Activated naive CD4-positive, alpha-beta T cell treated with anti-CD3 and anti-CD28 coated beads, Interleukin-2, amount 50 U/mL, for 16 hours (primary cell): ENCODE results near the gene GRK5.
A peak's percentile ranks its signal among the peaks of the same experiment; 100 is the strongest.

Experiments used
- DNase-seq: peaks from one replicate; pipeline ENCODE4 v3.0.0-alpha.2; 2020

GRK5 gene

GRCh38 chr10:119199231-119199992, 8.0 kb upstream of the GRK5 start:
- DNase-seq, result peak; percentile 41

- DNase-seq, result no peak
Observed at GRCh38 chr10:119201233-119201632, 6.1 kb upstream of the GRK5 start.

DNA sequence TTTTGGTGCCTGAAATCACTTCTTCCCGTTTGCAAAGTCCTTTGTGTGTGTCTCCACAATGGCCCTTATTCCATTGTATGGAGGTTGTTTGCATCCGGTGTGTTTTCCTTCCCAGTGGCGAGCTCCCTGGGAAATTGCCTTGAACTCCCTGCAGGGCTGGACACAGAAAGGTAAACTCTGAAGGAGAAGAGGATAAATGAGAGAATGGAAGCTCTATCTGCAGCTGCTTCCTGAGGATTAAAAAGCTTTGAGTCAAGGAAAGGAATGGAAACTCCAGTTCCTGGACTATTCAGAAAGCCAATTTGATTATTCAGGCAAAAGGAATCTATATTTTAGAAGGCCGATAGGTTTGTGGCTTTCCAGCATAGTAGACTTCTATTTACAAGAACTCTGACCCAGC, 4.4 kb upstream of the GRK5 start:
- no peak for DNase-seq

DNA sequence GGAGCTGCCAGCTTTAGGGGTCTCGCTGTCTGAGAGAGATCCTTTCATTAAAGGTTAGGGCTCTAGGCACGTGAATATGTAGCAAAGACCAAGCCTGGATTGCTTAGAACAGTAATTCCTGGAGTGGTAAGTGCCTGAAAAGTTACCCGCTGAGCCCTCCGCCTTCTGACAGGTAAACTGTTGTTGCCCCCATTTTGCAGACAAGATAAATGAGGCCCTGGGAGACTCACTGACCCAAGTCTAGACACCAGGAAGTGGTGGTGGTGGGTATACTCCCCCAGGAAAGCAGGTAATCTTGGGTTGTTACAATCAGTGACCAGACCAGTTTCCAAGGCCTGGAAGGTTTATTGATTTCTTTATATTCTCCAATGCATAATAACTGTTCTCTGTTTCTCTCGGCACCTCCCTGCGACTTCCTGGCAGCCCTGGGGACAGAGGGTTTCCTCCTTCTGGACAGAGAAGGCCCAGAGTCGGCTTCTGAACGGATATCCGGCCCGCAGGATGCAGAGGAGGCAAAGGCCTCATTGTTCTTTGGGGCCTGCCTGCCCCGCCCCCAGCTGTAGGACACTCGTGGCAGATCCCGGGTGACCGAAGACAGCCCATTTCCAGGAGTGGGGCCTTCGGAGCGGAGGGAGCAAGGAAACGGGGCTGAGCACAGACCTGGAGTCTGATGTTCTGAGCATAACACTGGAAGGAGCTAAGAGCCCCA, 1.3 kb upstream of the GRK5 start:
- peak; percentile 41 for DNase-seq

GRCh38 chr10:119206603-119207365, 587 bp upstream of the GRK5 start:
- DNase-seq, result peak; percentile 79

- DNase-seq, result peak; percentile 40
Observed at GRCh38 chr10:119207713-119208552, 562 bp downstream of the GRK5 start.

DNA sequence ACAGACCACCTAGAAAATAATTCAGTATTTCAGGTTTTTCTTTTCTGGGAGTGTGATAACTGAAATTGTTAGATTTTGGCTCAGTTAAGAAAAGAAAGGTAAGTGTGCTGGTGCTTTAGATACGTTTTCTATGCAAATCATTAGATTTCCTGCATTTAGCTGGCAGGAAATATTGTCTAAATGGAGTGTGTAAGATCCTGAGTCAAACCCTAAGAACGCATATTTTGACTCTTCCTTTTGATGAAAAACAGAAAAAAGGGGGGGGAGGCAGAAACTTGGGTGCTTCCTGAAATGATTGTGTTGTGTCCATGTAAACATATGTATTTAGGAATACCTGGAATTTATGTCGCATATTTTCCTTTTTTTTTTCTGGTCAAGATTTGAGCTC, 1.2 kb downstream of the GRK5 start:
- DNase-seq, result no peak

GRCh38 chr10:119209035-119209735, 1.8 kb downstream of the GRK5 start:
- DNase-seq, result peak; percentile 72

- DNase-seq, result no peak
Observed at GRCh38 chr10:119209736-119210355, 2.5 kb downstream of the GRK5 start.

GRCh38 chr10:119210633-119211032, 3.3 kb downstream of the GRK5 start:
- DNase-seq, result no peak

DNA sequence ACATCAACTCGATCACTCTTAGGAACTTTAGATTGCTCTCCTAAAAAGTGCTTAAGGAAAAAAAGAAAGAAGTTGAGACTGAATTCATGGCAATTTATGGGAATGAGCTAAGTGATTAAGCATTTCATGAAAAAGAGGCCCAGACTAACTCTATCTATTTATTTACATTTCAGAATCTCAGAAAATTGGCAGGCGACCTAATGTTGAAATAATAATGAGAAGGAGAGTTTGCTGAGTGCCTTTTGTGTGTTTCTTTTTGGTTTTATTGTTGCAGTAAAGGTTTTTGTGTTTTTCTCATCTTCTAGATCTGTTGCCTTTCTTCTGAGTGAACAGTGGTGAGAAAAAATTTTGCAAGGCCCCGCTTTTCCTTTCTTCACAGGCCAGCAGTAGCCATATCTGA, 3.8 kb downstream of the GRK5 start:
- no peak for DNase-seq

DNA sequence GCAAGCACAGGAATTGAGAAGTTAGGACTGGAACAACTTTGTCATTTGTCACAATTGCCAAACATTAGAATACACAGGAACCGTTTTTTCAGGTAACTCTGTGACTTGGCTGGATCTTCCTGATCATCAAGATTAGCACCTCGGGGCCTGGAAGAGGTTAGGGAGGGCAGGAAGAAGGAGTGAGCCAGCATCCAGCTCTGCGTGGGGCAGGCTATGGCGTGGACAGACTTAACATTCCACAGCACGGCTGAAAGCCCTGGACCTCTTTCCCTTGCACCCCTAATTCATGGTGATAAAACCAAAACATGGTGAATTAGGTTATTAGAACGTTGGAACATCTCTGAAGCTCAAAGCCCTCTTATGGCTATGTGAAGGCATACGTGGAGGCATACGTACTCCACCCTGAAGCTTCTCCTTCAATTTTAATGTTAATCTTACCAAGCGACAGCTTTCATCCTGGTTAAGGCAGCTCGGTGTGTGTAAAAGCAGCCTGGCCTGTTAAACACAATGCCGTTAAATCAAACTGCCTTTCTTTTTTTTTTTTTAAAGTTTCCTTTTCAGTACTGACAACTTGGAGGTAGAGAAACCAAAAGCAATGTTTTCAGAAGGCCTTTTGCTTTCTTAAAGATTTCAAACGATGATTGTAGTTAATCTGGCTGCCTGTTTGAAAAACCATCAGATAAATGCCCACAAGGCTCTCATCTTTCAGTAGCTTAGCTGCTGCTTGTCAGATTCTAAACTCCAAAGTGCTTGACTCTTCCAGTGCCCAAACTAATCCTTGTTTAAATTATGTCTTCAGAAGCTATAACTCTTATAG, 4.5 kb downstream of the GRK5 start:
- DNase-seq, result no peak

DNA sequence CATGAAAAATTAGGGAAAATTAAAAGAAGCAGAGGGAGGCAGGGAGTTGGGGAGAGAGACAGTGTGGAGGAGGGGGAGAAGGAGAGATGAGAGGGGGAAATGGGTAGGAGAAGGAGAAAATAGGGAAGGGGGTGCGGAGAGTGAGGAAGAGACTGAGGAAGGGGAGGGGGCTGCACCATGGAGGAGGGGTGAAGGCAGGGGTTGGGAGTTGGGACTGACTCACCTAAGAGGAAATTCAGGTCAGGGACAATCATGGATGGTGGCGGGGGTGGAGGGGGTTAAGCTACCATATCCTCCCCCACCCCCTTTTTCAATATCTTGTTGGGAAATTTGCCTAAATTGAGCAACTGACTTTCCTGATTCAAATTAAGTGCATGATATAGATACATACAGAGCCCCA, 8.0 kb downstream of the GRK5 start:
- DNase-seq, result no peak

GRCh38 chr10:119216127-119216526, 8.8 kb downstream of the GRK5 start:
- no peak for DNase-seq

DNA sequence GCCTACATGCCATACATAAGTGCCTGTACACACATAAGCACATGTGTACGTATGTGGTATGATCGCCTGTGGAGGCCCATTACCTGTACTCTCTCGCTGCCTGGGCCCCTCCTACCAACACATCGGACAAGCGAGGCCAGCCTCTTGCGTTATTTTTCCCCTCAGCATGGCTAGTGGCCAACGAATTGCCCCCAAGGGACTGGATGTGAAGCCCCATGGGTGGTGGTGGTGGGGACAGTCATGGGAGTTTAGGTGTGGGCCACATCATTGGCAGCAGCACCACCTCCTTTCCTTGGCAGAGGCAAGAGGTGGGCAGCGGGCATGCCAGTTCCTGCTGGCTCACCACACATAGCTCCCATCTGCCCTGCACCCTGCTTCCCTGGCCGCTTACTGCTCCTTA, 10.0 kb downstream of the GRK5 start:
- DNase-seq, result no peak

GRCh38 chr10:119217991-119218490, 10.7 kb downstream of the GRK5 start:
- no peak for DNase-seq

DNA sequence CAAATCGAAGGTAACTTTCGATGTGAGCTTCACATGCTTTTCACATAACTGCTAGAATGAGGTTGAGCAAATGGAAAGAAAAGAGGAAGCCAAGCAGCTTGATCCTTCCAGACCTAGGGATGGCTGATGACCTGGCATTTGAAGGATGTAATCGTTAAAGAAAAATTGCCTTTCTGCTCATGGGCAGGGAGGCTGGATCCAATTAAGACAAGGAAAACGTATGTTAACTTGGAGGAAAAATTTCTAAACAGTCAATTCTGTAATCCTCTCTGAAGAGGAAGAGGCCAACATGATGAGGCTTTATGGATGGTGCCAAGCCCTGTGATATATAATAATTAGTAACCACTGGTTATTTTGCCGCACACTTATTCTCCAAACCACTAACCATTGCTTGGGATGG, 12.5 kb downstream of the GRK5 start:
- no peak for DNase-seq

- no peak for DNase-seq
Observed at GRCh38 chr10:119221201-119221600, 13.8 kb downstream of the GRK5 start.

DNA sequence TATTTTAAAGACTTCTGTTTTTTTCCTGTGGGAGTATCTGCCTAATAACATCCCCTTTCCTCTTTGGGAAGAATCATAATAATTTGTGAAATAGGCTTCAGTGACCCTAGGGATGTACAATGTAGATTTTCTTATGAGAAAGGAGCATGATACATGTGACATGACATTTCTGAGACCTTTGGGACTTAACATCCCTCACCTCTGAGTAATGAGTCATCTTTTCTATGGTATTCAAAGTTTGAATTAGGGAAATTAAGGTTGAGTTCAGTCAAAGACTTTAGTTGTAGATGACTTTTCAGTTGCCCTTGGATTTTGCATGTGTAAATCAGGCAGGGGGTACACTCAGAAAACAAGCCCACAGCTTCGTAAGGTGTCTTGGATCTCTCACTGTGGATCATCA, 14.3 kb downstream of the GRK5 start:
- DNase-seq, result no peak

- DNase-seq, result no peak
Observed at GRCh38 chr10:119222537-119222936, 15.2 kb downstream of the GRK5 start.

DNA sequence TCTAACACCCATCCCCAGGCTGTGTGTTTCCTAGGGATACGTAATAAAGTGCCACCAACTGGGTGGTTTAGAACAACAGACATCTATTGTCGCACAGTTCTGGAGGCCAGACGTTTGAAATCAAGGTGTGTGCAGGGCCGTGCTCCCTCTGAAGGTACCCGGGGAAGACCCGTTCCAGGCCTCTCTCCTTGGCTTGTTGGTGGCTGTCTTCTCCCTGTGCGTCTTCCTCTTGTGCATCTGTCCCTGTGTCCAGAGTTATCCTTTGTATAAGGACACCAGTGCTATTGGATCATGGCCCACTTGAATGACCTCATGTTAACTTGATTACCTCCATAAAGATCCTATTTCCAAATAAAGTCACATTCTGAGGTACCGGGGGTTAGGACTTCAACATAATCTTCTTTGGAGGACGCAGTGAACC, 15.6 kb downstream of the GRK5 start:
- no peak for DNase-seq
